Glutamatergic neuron (in vitro differentiated cells): ENCODE results near the gene TCF3. TPM values are rescaled to one million over a fixed set of nuclear protein-coding genes. Genes with fewer than 3 reads are reported as not detected.

Source experiments
- DNase-seq: peaks from one replicate; pipeline ENCODE4 v3.0.0; 2022
- H3K27ac Mint-ChIP-seq: one replicate; pipeline ENCODE4 v1.8.0; 2020; ENCODE audit warnings: mild to moderate bottlenecking, mixed read lengths, inconsistent platforms; ENCODE audit not compliant: unreplicated experiment
- H3K27me3 Mint-ChIP-seq: one replicate; pipeline ENCODE4 v1.8.0; 2020; ENCODE audit warnings: mild to moderate bottlenecking, moderate library complexity, mixed read lengths, inconsistent platforms; ENCODE audit not compliant: unreplicated experiment
- H3K36me3 Mint-ChIP-seq: one replicate; pipeline ENCODE4 v1.8.0; 2020; ENCODE audit warnings: mild to moderate bottlenecking, mixed read lengths, inconsistent platforms; ENCODE audit not compliant: unreplicated experiment
- H3K4me1 Mint-ChIP-seq: one replicate; pipeline ENCODE4 v1.8.0; 2020; ENCODE audit warnings: mild to moderate bottlenecking, low read depth, mixed read lengths, inconsistent platforms; ENCODE audit not compliant: unreplicated experiment
- H3K4me3 Mint-ChIP-seq: one replicate; pipeline ENCODE4 v1.8.0; 2020; ENCODE audit warnings: mild to moderate bottlenecking, mixed read lengths, inconsistent platforms; ENCODE audit not compliant: unreplicated experiment
- H3K9me3 Mint-ChIP-seq: one replicate; pipeline ENCODE4 v1.8.0; 2020; ENCODE audit warnings: mild to moderate bottlenecking, moderate library complexity, mixed read lengths, inconsistent platforms; ENCODE audit not compliant: unreplicated experiment
- CTCF ChIP-seq: fragments of 200-600 bp; sonication (generic); IDR thresholded peaks from one replicate; pipeline ENCODE4 v1.5.0; 2021; ENCODE audit not compliant: partially characterized antibody, unreplicated experiment
- total RNA-seq: library from RNA; stranded (reverse); fragmentation: NEBNext Ultra II Directional; extraction: Animal tissue kit (Norgen Biotek cat#: 25700); gene quantifications from one replicate; pipeline ENCODE4 v1.2.1, GENCODE V29; 2021; ENCODE audit not compliant: unreplicated experiment

Gene TCF3
- total RNA-seq, 1 donor from 2014 or later: 249 TPM

DNA sequence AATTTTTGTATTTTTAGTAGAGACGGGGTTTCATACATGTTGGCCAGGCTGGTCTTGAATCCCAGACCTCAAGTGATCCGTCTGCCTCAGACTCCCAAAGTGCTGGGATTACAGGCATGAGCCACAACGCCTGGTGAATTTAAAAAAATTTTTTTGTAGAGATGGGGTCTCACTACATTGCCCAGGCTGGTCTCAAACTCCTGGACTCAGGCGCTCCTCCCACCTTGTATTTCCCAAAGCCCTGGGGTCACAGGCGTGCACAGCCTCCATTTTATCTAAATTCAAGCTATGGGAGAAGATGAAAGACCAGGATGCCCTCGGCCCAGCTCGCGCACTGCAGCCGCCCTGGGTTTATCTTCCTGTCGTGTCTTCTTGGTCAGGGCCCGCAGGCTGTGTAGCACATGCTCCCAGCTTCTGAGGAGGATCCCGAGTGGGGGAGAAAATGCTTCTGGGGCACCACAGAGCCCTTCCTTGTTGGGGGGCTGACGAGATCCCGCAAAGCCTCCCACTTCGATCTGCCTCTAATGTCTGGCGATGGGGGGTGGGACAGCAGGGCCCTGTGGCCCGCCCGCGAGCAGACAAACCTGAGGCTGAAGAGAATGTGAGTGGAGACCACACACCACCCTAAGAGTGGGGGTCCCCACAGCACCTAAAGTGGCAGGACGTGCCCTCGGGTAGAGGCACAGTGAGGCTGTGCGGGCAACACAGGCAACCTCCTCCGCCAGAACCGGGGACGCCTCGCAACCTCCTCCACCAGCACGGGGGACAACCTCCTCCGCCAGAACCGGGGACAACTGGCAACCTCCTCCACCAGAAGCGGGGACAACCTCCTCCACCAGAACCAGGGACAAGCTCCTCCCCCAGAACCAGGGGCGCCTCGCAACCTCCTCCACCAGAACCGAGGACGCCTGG, 15.8 kb downstream of the TCF3 start:
- peaks cover 5% of the 10 kb centered on the region for H3K36me3 Mint-ChIP-seq
- no peak overlapping the region for H3K4me3 Mint-ChIP-seq
- peaks cover 9% of the 10 kb centered on the region for H3K9me3 Mint-ChIP-seq
- H3K27me3 Mint-ChIP-seq: peaks cover 6% of the 10 kb centered on the region
- DNase-seq: no peak
- peaks cover 3% of the 10 kb centered on the region for H3K4me1 Mint-ChIP-seq
- TF ChIP-seq CTCF: no peak
- H3K27ac Mint-ChIP-seq: no peak overlapping the region

DNA sequence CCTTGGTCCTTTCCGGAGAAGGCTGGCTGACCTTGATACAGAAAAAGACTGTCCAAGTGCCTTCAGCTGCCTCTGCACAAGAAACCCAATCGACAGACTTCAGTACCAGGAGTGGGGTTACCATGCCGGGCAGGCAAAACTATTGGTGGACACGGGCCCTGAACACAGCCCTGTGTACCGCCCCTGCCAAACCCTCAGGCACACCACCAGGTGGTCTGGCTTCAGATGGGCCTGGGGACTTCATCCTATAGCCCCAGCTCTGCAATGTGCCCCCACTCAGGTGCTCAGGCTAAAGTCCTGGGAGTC, 17.5 kb downstream of the TCF3 start:
- no peak for DNase-seq
- peaks cover 5% of the 10 kb centered on the region for H3K36me3 Mint-ChIP-seq
- no peak overlapping the region for H3K4me3 Mint-ChIP-seq

DNA sequence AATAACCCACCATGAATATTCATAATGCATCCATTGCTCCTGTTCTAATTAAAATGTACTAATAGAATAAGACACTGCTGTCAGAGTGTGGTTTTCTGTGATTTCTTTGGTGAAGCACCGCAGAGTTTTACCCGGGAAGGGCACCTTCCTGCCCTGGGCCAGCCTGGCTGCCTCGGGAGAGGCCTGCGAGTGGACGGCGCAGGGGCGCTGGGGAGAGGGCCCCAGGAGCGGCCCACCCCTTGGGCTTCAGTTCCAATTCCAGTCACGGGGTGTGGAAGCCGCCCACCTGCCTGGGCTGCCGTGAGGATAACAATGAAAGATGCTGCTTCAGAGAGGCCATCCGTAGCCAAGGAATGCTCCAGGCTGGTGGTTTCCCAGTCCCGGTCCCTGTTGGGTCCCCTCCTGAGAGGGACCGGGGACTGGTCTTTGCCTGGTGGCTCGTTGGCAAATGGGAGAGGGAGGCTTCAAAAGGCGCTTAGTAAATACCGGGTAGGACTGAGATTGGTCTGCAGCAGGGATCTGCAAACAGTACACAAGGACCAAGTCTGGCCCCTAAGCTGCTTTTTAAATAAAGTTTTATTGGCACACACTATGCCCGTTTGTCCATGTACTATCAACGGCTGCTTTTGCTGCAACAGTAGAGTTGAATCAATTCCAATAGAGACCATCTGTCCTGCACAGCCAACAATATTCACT, 18.0 kb downstream of the TCF3 start:
- H3K9me3 Mint-ChIP-seq: peaks cover 13% of the 10 kb centered on the region
- H3K4me3 Mint-ChIP-seq: no peak overlapping the region
- H3K27ac Mint-ChIP-seq: no peak overlapping the region
- TF ChIP-seq CTCF: no peak
- peaks cover 5% of the 10 kb centered on the region for H3K36me3 Mint-ChIP-seq
- peaks cover 9% of the 10 kb centered on the region for H3K27me3 Mint-ChIP-seq
- H3K4me1 Mint-ChIP-seq: peaks cover 3% of the 10 kb centered on the region
- DNase-seq: no peak

More for the DNA sequence above, 17.5 kb downstream of the TCF3 start:
- TF ChIP-seq CTCF: no peak
- Mint-ChIP-seq H3K9me3 (peaks cover 11% of the 10 kb centered on the region), H3K27ac (no peak overlapping the region), H3K4me1 (peaks cover 3% of the 10 kb centered on the region), H3K27me3 (peaks cover 9% of the 10 kb centered on the region)

GRCh38 chr19:1633269-1633826, 19.1 kb downstream of the TCF3 start:
- Mint-ChIP-seq H3K4me3 (no peak overlapping the region), H3K9me3 (peaks cover 9% of the 10 kb centered on the region), H3K27ac (no peak overlapping the region), H3K27me3 (peaks cover 9% of the 10 kb centered on the region), H3K36me3 (peaks cover under 1% of the 10 kb centered on the region), H3K4me1 (peaks cover under 1% of the 10 kb centered on the region)
- no peak for TF ChIP-seq CTCF
- no peak for DNase-seq
